Measurements from ENCODE around the gene ITGA1.
"Not testable (repeated sequence)": the region's sequence is repeated elsewhere in the genome, so short reads cannot be mapped to it uniquely, and the experiment has no call there.

Gene ITGA1

GRCh38 chr5:52864884-52865283 is 77.2 kb downstream of the ITGA1 start:
- no peak for TF ChIP-seq ZNF274 (IDR thresholded peaks at IDR 0.05; ENCODE audit: low read depth, low read length)
- no peak overlapping the region for H3K4me3 ChIP-seq (ENCODE audit: low read length)

GRCh38 chr5:52865991-52866390 is 78.3 kb downstream of the ITGA1 start:
- H3K4me3 ChIP-seq (ENCODE audit: low read length), result not testable (repeated sequence)

- H3K4me3 ChIP-seq (ENCODE audit: low read length), result no peak overlapping the region
These were observed 80.1 kb downstream of the ITGA1 start for GRCh38 chr5:52867809-52868208.

GRCh38 chr5:52868417-52868816 is 80.7 kb downstream of the ITGA1 start:
- no peak overlapping the region for H3K4me3 ChIP-seq (ENCODE audit: low read length)

More at GRCh38 chr5:52867809-52868208, 80.1 kb downstream of the ITGA1 start:
- TF ChIP-seq ZNF274 (IDR thresholded peaks at IDR 0.05; ENCODE audit: low read depth, low read length), result no peak

GRCh38 chr5:52869391-52869790 is 81.7 kb downstream of the ITGA1 start:
- TF ChIP-seq ZNF274 (IDR thresholded peaks at IDR 0.05; ENCODE audit: low read depth, low read length), result no peak

More at GRCh38 chr5:52868417-52868816, 80.7 kb downstream of the ITGA1 start:
- TF ChIP-seq ZNF274 (IDR thresholded peaks at IDR 0.05; ENCODE audit: low read depth, low read length), result no peak

GRCh38 chr5:52870448-52870847 is 82.7 kb downstream of the ITGA1 start:
- no peak for TF ChIP-seq ZNF274 (IDR thresholded peaks at IDR 0.05; ENCODE audit: low read depth, low read length)
- no peak overlapping the region for H3K4me3 ChIP-seq (ENCODE audit: low read length)

More at GRCh38 chr5:52869391-52869790, 81.7 kb downstream of the ITGA1 start:
- no peak overlapping the region for H3K4me3 ChIP-seq (ENCODE audit: low read length)

- no peak for TF ChIP-seq ZNF274 (IDR thresholded peaks at IDR 0.05; ENCODE audit: low read depth, low read length)
- H3K4me3 ChIP-seq (ENCODE audit: low read length), result no peak overlapping the region
These were observed 88.1 kb downstream of the ITGA1 start for GRCh38 chr5:52875827-52876226.

GRCh38 chr5:52876456-52876855 is 88.7 kb downstream of the ITGA1 start:
- TF ChIP-seq ZNF274 (IDR thresholded peaks at IDR 0.05; ENCODE audit: low read depth, low read length), result no peak
- H3K4me3 ChIP-seq (ENCODE audit: low read length), result no peak overlapping the region

- no peak overlapping the region for H3K4me3 ChIP-seq (ENCODE audit: low read length)
- no peak for TF ChIP-seq ZNF274 (IDR thresholded peaks at IDR 0.05; ENCODE audit: low read depth, low read length)
These were observed 90.9 kb downstream of the ITGA1 start for GRCh38 chr5:52878656-52879055.

- TF ChIP-seq ZNF274 (IDR thresholded peaks at IDR 0.05; ENCODE audit: low read depth, low read length), result no peak
- H3K4me3 ChIP-seq (ENCODE audit: low read length), result no peak overlapping the region
These were observed 92.8 kb downstream of the ITGA1 start for GRCh38 chr5:52880541-52880940.

GRCh38 chr5:52881468-52881867 is 93.8 kb downstream of the ITGA1 start:
- no peak for TF ChIP-seq ZNF274 (IDR thresholded peaks at IDR 0.05; ENCODE audit: low read depth, low read length)
- H3K4me3 ChIP-seq (ENCODE audit: low read length), result no peak overlapping the region

- TF ChIP-seq ZNF274 (IDR thresholded peaks at IDR 0.05; ENCODE audit: low read depth, low read length), result no peak
- H3K4me3 ChIP-seq (ENCODE audit: low read length), result no peak overlapping the region
These were observed 95.4 kb downstream of the ITGA1 start for GRCh38 chr5:52883110-52883509.

GRCh38 chr5:52884453-52884852 is 96.7 kb downstream of the ITGA1 start:
- TF ChIP-seq ZNF274 (IDR thresholded peaks at IDR 0.05; ENCODE audit: low read depth, low read length), result no peak
- H3K4me3 ChIP-seq (ENCODE audit: low read length), result no peak overlapping the region

GRCh38 chr5:52885614-52886013 is 97.9 kb downstream of the ITGA1 start:
- no peak for TF ChIP-seq ZNF274 (IDR thresholded peaks at IDR 0.05; ENCODE audit: low read depth, low read length)
- no peak overlapping the region for H3K4me3 ChIP-seq (ENCODE audit: low read length)

GRCh38 chr5:52886206-52886605 is 98.5 kb downstream of the ITGA1 start:
- no peak for TF ChIP-seq ZNF274 (IDR thresholded peaks at IDR 0.05; ENCODE audit: low read depth, low read length)
- H3K4me3 ChIP-seq (ENCODE audit: low read length), result no peak overlapping the region

GRCh38 chr5:52887066-52887465 is 99.3 kb downstream of the ITGA1 start:
- TF ChIP-seq ZNF274 (IDR thresholded peaks at IDR 0.05; ENCODE audit: low read depth, low read length), result no peak
- H3K4me3 ChIP-seq (ENCODE audit: low read length), result no peak overlapping the region
